Tibial nerve (tissue), 4 donors: ENCODE results near the gene CCDC47.

Source experiments
- CTCF ChIP-seq, 5 experiments: fragments of 200-600 bp in 3 of 5; fragments of 450-650 bp in 2 of 5; sonication (generic) in 3 of 5; IDR thresholded peaks; one replicate each; pipeline ENCODE4 v1.5.1; 2016 to 2019; ENCODE audit warnings: antibody characterized with exemption in 5 of 5, mild to moderate bottlenecking in 3 of 5, moderate library complexity in 2 of 5
- EP300 ChIP-seq, 2 donors: sonication (generic); formaldehyde crosslinking; IDR thresholded peaks; one replicate each; pipeline ENCODE4 v1.6.1; 2017; ENCODE audit warnings: antibody characterized with exemption in 2 of 2, mild to moderate bottlenecking in 1 of 2

GRCh38 chr17:63819131-63819530 lies 45.7 kb upstream of the CCDC47 start:
- TF ChIP-seq CTCF (IDR thresholded peaks at IDR 0.05) = no peak
- no peak for TF ChIP-seq EP300 (IDR thresholded peaks at IDR 0.05)
